Stimulated activated CD4-positive, alpha-beta T cell treated with anti-CD3 and anti-CD28 coated beads, Interleukin-15, amount 100 ng/mL, for 1 hour (primary cell): ENCODE results near the gene DNHD1.

Experiments used
- DNase-seq, 2 donors: peaks; one replicate each; pipeline ENCODE4 v3.0.0-alpha.2; 2020; ENCODE audit warnings: low read depth in 1 of 2, low spot score in 1 of 2

Gene DNHD1

GRCh38 chr11:6608726-6609501 lies 111.8 kb downstream of the DNHD1 start:
- no peak for DNase-seq

- DNase-seq, result no peak
Observed at GRCh38 chr11:6609502-6610015, 112.5 kb downstream of the DNHD1 start.

- DNase-seq, result no peak
Observed at GRCh38 chr11:6610591-6610990, 113.5 kb downstream of the DNHD1 start.

GRCh38 chr11:6611092-6611962 lies 114.2 kb downstream of the DNHD1 start:
- no peak for DNase-seq

- DNase-seq, result no peak
Observed at GRCh38 chr11:6611963-6612212, 114.8 kb downstream of the DNHD1 start.

- peak; percentile 86 to 94 for DNase-seq
Observed at GRCh38 chr11:6612213-6613041, 115.3 kb downstream of the DNHD1 start, which contains the start of gene TAF10. TAF10 (minus strand) TSS chr11:6612216; CDS start chr11:6612189, 27 bp downstream.

- no peak for DNase-seq
Observed at GRCh38 chr11:6613496-6613895, 116.4 kb downstream of the DNHD1 start.

- no peak for DNase-seq
Observed at GRCh38 chr11:6614446-6614845, 117.4 kb downstream of the DNHD1 start.

- no peak for DNase-seq
Observed at GRCh38 chr11:6615046-6615445, 118.0 kb downstream of the DNHD1 start.

- no peak for DNase-seq
Observed at GRCh38 chr11:6615882-6616585, 119.0 kb downstream of the DNHD1 start.

GRCh38 chr11:6616596-6617250 lies 119.6 kb downstream of the DNHD1 start:
- DNase-seq, result no peak

- no peak for DNase-seq
Observed at GRCh38 chr11:6617315-6617781, 120.3 kb downstream of the DNHD1 start.

GRCh38 chr11:6618117-6619003 lies 121.3 kb downstream of the DNHD1 start:
- peak in 1 of 2 donors; percentile 49 for DNase-seq

- DNase-seq, result peak; percentile 71 to 80
Observed at GRCh38 chr11:6619004-6619745, 122.1 kb downstream of the DNHD1 start, which contains the start of gene TPP1. TPP1 (minus strand) TSS chr11:6619422; CDS start chr11:6619400, 22 bp downstream.

GRCh38 chr11:6620636-6621035 lies 123.6 kb downstream of the DNHD1 start:
- no peak for DNase-seq
